Peyer's patch (tissue), 4 donors: ENCODE data around the gene ANKHD1. TPM values are rescaled to one million over a fixed set of nuclear protein-coding genes. Genes with fewer than 3 reads are reported as not detected.
"Not testable (repeated sequence)": the region's sequence is repeated elsewhere in the genome, so short reads cannot be mapped to it uniquely, and the experiment has no call there.

Experiments
- DNase-seq, 3 donors: peaks; one replicate each; pipeline ENCODE4 v3.0.0-alpha.2; 2017 to 2019
- H3K27ac ChIP-seq, 4 donors: fragments of 200-600 bp; sonication (generic); one replicate each; pipeline ENCODE4 v1.5.1; 2016 to 2019
- H3K27me3 ChIP-seq, 2 donors: fragments of 200-600 bp; sonication (generic); one replicate each; pipeline ENCODE4 v1.5.1; 2019
- H3K36me3 ChIP-seq, 3 donors: fragments of 200-600 bp; sonication (generic); one replicate each; pipeline ENCODE4 v1.5.1; 2016 to 2019
- H3K4me1 ChIP-seq, 4 donors: fragments of 200-600 bp; sonication (generic); one replicate each; pipeline ENCODE4 v1.5.1; 2016 to 2019
- H3K4me3 ChIP-seq, 4 donors: fragments of 200-600 bp; sonication (generic); 1 replicate in 3 of 4; 2 replicates in 1 of 4; pipeline ENCODE4 v1.5.1; 2016 to 2019; ENCODE audit warnings: mild to moderate bottlenecking in 1 of 4
- H3K9me3 ChIP-seq, 4 donors: fragments of 200-600 bp; sonication (generic); one replicate each; pipeline ENCODE4 v1.5.1; 2016 to 2019; ENCODE audit warnings: mild to moderate bottlenecking in 1 of 4
- CTCF ChIP-seq, 6 experiments: fragments of 450-650 bp in 4 of 6; fragments of 200-600 bp in 2 of 6; sonication (generic) in 1 of 6; IDR thresholded peaks; one replicate each; pipeline ENCODE4 v1.5.1; 2017 to 2019; ENCODE audit warnings: antibody characterized with exemption in 6 of 6, mild to moderate bottlenecking in 3 of 6, moderate library complexity in 1 of 6
- POLR2A ChIP-seq, 2 donors: fragments of 450-650 bp; IDR thresholded peaks; one replicate each; pipeline ENCODE4 v1.5.1; 2017; ENCODE audit warnings: antibody characterized with exemption in 2 of 2, mild to moderate bottlenecking in 2 of 2, moderate library complexity in 2 of 2
- total RNA-seq, 4 donors: library from RNA; depleted of rRNA; stranded (reverse); fragments of >200 nt; gene quantifications; one replicate each; pipeline ENCODE4 v1.1.0, GENCODE V29; 2016

Gene ANKHD1
- total RNA-seq, 4 donors from 2014 or later: 141 to 236 (median 211) TPM

DNA sequence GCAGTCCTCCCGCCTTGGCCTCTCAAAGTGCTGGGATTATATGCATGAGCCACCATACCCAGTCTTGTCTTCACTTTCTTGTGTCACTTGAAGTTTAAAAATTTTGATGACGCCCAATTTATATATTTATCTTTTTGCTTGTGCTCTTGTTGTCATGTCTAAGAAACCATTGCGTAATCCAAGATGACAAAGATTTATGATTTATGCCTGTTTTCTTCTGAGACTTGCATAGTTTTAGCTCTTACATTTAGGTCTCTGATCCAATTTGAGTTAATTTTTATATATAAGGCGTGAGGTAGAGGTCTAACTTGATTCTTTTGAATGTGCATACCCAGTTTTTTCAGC, 18.6 kb downstream of the ANKHD1 start:
- Histone ChIP-seq H3K4me3 (no peak overlapping the region), H3K4me1 (peaks cover 0 to 7% (median 3%) of the 10 kb centered on the region in 4 donors), H3K36me3 (peaks cover 0 to 10% (median 0%) of the 10 kb centered on the region in 3 donors), H3K27me3 (no peaks in the 10 kb centered on the region), H3K9me3 (no peaks in the 10 kb centered on the region), H3K27ac (no peak overlapping the region)
- TF ChIP-seq POLR2A (IDR thresholded peaks at IDR 0.05): no peak
- no peak for TF ChIP-seq CTCF (IDR thresholded peaks at IDR 0.05)
- DNase-seq: no peak

- Histone ChIP-seq H3K9me3 (no peaks in the 10 kb centered on the region), H3K27ac (no peak overlapping the region)
- DNase-seq: no peak
Measured at GRCh38 chr5:140420665-140421361, 19.2 kb downstream of the ANKHD1 start.

GRCh38 chr5:140421375-140421774, 19.7 kb downstream of the ANKHD1 start:
- H3K36me3 ChIP-seq, H3K27ac ChIP-seq, H3K4me3 ChIP-seq, DNase-seq, H3K9me3 ChIP-seq, H3K4me1 ChIP-seq, H3K27me3 ChIP-seq: not testable (repeated sequence)

More at GRCh38 chr5:140420665-140421361, 19.2 kb downstream of the ANKHD1 start:
- H3K36me3 ChIP-seq: peaks cover 0 to 7% (median 0%) of the 10 kb centered on the region in 3 donors
- H3K4me1 ChIP-seq: peaks cover 0 to 7% (median 3%) of the 10 kb centered on the region in 4 donors
- H3K4me3 ChIP-seq: no peak overlapping the region
- TF ChIP-seq POLR2A (IDR thresholded peaks at IDR 0.05) (no peak), CTCF (IDR thresholded peaks at IDR 0.05) (no peak)
- H3K27me3 ChIP-seq: no peaks in the 10 kb centered on the region

DNA sequence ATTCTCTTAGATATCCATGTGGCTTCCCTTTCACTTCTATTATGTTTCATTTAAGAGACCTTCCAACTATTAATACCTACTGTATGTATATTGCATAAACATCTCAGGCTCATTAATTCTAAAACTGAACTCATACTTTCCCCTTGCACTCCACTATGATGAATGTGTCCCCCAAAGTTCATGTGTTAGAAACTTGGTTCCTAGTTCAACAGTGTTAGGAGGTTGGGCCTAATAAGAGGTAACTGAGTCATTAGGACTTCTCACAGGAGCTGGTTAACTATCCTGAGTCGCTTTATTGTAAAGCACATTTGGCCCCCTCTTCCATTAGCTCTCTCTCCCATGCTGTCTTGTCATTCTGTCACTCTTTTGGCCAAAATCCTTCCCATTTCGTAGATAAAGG, 22.0 kb downstream of the ANKHD1 start:
- no peak for DNase-seq
- H3K27me3 ChIP-seq: no peaks in the 10 kb centered on the region
- peaks cover 0 to 7% (median 3%) of the 10 kb centered on the region in 4 donors for H3K4me1 ChIP-seq
- H3K27ac ChIP-seq: no peak overlapping the region
- no peaks in the 10 kb centered on the region for H3K9me3 ChIP-seq
- H3K36me3 ChIP-seq: peaks cover 0 to 5% (median 0%) of the 10 kb centered on the region in 3 donors
- TF ChIP-seq POLR2A (IDR thresholded peaks at IDR 0.05): no peak
- TF ChIP-seq CTCF (IDR thresholded peaks at IDR 0.05): no peak
- H3K4me3 ChIP-seq: no peak overlapping the region

DNA sequence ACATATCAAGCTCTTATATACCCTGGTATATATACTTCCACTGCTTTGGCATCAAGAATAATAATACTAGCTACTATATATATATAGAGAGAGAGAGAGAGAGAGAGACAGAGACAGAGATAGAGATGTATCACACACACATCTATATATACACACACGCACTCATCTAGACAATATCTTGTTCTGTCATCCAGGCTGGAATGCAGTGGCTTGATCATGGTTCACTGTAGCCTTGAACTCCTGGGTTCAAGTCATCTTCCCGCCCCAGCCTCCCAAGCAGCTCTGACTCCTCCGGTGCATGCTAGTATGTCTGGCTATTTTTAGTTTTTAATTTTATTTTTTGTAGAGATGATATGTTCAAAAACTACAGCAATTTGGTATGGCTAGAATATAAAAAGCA, 22.5 kb downstream of the ANKHD1 start:
- H3K27ac ChIP-seq: no peak overlapping the region

GRCh38 chr5:140427726-140428125, 26.1 kb downstream of the ANKHD1 start:
- H3K4me1 ChIP-seq, H3K27ac ChIP-seq, H3K36me3 ChIP-seq, H3K9me3 ChIP-seq, H3K4me3 ChIP-seq, H3K27me3 ChIP-seq, DNase-seq: not testable (repeated sequence)

More for the DNA sequence above, 22.5 kb downstream of the ANKHD1 start:
- Histone ChIP-seq H3K4me1 (peaks cover 0 to 7% (median 3%) of the 10 kb centered on the region in 4 donors), H3K36me3 (peaks cover 0 to 5% (median 0%) of the 10 kb centered on the region in 3 donors), H3K27me3 (no peaks in the 10 kb centered on the region), H3K4me3 (no peak overlapping the region), H3K9me3 (no peaks in the 10 kb centered on the region)
- TF ChIP-seq POLR2A (IDR thresholded peaks at IDR 0.05): no peak
- no peak for TF ChIP-seq CTCF (IDR thresholded peaks at IDR 0.05)
- DNase-seq: no peak

DNA sequence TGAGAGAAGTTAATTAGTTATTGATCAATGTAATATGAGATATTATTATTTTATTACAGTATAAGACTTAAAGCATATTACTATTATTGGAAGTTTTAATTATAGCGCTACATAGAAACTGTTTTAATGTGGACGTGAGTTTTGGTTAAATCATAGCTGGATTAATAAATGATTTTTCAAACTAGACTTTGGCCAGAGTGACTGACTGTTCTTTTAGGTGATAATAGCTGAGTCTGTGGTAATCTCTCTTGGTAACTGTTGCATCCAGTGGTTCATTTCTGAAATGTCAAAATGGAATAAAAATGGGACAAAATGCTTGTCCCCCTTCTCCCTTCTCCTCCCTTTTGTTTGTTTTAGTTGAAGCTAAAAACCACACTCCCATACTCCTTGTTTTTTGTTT, 28.1 kb downstream of the ANKHD1 start:
- Histone ChIP-seq H3K27ac (no peak overlapping the region), H3K9me3 (no peaks in the 10 kb centered on the region), H3K4me1 (peaks cover 0 to 9% (median 1%) of the 10 kb centered on the region in 4 donors), H3K36me3 (peaks cover 0 to 5% (median 0%) of the 10 kb centered on the region in 3 donors), H3K27me3 (no peaks in the 10 kb centered on the region), H3K4me3 (no peak overlapping the region)
- DNase-seq: no peak
- TF ChIP-seq POLR2A (IDR thresholded peaks at IDR 0.05) (no peak), CTCF (IDR thresholded peaks at IDR 0.05) (no peak)
